ENCODE measurements around the gene USP15.

- TF ChIP-seq USF1 (IDR thresholded peaks at IDR 0.05), result no peak
- no peak for TF ChIP-seq EGR1 (IDR thresholded peaks at IDR 0.05)
- TF ChIP-seq RAD21 (IDR thresholded peaks at IDR 0.05; ENCODE audit: low read depth), result no peak
- no peak for TF ChIP-seq EP300 (IDR thresholded peaks at IDR 0.05; ENCODE audit: borderline replicate concordance)
- TF ChIP-seq TAF1 (IDR thresholded peaks at IDR 0.05; ENCODE audit: low read depth), result no peak
- TF ChIP-seq YY1 (IDR thresholded peaks at IDR 0.05; ENCODE audit: low read depth), result no peak
- TF ChIP-seq MAX (IDR thresholded peaks at IDR 0.05), result no peak
- TF ChIP-seq REST (IDR thresholded peaks at IDR 0.05; ENCODE audit: low read depth), result no peak
- no peak for TF ChIP-seq ZBTB7A (IDR thresholded peaks at IDR 0.05; ENCODE audit: low read depth)
Measured at GRCh38 chr12:62323386-62323785, 63.2 kb downstream of the USP15 start.
